Activated T-cell treated with anti-CD3 and anti-CD28 coated beads for 48 hours (primary cell): ENCODE data around the gene OR51B2.

Experiments
- DNase-seq: peaks from one replicate; pipeline ENCODE4 v3.0.0-alpha.2; 2020; ENCODE audit warnings: low read depth

OR51B2 gene

DNA sequence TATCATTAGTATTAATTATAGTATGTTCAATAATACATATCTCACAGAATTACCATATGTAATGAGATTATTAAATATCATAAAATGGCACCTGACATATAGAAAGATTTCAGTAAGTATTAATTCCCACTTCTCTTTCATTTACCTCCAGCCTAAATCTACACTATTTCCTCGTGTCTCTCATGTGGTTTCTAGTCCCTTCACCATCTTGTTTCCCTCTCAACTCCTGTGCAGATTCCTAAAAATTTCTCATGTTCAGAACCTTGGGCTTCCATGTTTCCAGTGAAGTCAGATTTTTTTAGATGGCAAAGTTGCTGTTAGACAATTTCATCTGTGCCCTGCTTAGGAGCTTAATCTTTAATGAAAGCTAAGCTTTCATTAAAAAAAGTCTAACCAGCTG, 40.2 kb downstream of the OR51B2 start:
- DNase-seq: no peak

DNA sequence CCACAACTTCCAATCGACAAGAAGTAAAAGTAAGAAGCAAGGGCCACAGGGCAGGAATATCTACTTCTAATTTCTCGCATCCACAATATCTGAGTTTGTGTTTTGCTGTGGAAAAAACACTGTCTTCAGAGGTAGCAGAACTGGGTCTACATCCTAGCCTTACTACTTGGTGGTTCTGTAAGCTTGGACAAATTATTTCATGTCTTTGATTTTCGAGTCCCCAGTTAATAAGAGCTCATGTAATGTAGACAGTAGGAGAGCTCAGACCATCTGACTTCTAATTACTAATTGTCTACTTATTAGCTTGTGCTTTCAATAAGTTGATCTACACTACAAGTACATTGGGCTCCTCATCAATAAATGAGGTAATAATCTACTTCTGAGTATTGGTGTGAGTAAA, 41.0 kb downstream of the OR51B2 start:
- DNase-seq: no peak

DNA sequence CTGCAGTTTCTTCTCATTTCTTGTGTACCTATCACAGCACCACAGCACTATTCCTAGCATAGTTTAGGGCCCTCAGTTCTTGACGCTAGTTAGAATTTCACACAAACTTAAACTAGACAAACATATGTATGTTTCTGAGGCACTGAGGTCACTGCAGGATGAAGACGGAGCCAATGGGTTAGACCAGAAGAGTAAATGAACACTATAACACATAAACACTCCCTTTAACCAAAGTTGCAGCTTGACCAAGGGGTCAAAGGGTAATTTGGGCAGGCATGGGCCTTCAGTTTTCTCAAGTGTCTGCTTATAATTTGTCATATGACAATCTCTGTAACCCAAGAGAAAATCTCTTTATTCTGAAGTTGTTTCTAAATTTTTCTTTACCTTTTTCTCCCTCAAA, 41.5 kb downstream of the OR51B2 start:
- no peak for DNase-seq

DNA sequence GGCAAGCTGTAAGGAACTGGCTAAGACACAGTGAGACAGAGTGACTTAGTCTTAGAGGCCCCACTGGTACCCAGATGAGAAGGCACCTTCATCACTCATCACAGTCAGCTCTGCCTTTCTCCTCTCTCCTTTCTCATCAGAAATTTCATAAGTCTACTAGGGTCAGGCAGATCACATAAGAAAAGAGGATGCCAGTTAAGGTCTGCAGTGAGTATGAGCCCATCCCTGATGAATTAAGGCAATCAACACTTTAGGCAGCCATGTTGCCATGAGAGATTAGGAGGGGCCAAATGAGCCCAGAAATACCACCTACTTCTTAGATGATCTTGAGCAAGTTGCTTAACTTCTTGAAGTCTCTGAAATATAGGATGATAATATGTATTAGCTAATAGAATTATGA, 42.5 kb downstream of the OR51B2 start:
- no peak for DNase-seq

DNA sequence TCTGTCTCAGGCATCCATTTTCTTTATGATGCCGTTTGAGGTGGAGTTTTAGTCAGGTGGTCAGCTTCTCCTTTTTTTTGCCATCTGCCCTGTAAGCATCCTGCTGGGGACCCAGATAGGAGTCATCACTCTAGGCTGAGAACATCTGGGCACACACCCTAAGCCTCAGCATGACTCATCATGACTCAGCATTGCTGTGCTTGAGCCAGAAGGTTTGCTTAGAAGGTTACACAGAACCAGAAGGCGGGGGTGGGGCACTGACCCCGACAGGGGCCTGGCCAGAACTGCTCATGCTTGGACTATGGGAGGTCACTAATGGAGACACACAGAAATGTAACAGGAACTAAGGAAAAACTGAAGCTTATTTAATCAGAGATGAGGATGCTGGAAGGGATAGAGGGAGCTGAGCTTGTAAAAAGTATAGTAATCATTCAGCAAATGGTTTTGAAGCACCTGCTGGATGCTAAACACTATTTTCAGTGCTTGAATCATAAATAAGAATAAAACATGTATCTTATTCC, 43.5 kb downstream of the OR51B2 start:
- DNase-seq: peak; percentile 3

DNA sequence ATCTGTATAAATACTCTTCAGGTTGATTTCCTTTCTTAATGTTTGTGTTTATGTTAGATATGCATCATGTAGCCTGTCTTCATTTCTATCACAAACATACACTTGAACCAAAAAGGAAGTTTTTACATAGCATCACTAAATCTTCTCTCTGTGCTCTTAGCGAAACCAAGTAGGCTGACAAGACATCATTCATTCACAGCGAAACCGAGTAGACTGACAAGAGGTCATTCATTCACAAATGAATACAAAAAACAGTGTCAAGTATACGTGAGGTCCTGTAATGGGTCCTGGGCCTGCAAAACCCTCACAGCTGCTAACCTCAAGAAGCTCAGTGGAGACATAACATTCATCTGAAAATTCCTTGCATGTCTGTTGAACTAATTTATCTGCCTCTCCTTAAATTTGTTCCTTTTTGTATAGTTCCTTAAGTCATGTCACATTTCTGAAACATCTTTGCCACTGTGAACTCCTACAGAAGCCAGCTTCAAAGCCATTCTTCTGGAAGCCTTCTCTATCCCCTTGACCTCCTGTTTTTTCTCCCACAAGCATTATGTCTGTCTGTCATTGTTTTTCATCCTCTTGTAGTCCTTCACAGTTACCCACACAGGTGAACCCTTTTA, 44.5 kb downstream of the OR51B2 start:
- DNase-seq: no peak

DNA sequence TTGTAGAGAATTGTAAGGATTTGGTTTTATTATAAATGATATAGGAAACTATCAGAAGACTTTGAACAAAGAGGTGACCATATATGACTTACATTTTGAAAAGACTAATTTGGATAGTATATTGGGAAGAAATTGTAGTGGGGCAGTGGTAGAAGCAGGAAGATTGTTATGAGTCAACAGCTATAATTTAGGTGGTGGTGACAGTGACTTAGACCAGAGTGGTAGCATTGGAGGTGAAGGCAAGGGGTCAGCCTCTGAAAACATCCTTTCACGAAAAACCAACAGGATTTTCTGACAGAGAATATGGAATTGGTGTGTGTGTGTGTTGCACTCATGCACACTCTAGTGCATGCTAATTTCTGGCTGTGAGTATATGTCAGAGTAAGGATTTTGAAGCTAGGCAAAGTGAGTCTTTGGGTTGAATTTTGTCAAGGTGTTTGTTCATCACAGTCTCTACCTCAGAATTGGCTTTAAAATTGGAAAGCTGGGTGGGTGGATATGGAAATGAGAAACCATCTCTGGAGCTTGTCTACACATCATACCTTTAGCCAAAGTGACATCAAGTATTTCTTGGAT, 46.2 kb downstream of the OR51B2 start:
- no peak for DNase-seq

DNA sequence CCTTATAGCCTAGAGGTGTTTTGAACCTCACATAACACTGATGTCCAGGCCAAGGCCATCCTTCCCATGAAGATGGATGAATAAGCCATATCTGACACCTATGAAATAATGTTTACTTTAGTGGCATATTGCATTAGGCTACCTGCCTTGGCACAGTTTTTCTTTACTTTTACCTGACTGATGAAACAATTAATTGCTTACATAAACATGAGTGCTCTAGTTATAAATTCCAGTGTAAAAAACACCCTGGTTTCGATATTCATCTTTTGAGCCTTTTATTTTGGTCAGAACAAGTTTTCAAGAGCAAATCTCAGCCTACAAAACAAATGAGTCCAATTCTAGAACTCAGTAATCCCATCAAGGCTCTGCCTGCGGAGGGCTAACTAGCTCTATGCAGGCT, 47.4 kb downstream of the OR51B2 start:
- no peak for DNase-seq

DNA sequence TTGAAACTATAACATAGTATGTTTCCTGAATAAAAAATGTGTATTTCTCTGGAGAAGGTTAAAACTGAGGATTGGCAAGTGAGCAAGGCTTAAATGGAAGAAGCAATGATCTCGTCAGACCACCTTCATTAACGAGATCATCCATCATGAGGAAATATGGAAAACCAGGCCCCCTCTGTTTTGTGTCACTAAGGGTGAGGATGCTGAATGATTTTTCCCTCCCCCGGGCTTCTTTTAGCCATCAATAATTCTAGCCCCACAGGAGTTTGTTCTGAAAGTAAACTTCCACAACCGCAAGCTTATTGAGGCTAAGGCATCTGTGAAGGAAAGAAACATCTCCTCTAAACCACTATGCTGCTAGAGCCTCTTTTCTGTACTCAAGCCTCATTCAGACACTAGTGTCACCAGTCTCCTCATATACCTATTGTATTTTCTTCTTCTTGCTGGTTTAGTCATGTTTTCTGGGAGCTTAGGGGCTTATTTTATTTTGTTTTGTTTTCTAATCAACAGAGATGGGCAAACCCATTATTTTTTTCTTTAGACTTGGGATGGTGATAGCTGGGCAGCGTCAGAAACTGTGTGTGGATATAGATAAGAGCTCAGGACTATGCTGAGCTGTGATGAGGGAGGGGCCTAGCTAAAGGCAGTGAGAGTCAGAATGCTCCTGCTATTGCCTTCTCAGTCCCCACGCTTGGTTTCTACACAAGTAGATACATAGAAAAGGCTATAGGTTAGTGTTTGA, 48.6 kb downstream of the OR51B2 start:
- no peak for DNase-seq

DNA sequence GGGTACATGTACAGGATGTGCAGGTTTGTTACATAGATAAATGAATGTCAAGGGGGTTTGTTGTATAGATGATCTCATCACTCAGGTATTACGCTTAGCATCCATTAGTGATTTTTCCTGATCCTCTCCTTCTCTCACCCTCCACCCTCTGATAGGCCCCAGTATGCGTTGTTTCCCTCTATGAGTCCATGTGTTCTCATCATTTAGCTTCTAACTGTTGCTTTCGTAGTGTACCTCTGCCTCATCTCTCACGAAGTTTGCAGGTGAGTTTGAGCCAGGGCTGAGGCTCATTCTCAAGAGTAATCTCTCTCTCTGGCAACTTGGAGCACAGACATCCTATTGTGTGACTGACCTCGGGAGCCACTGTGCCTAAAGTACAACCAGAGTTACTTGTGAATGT, 49.7 kb downstream of the OR51B2 start:
- no peak for DNase-seq
